ENCODE data around the gene KCNH5.
"Not testable (repeated sequence)": the region's sequence is repeated elsewhere in the genome, so short reads cannot be mapped to it uniquely, and the experiment has no call there.

Gene KCNH5

GRCh38 chr14:62882967-62883366 lies 162.3 kb downstream of the KCNH5 start:
- no peak for DNase-seq (ENCODE audit: low read depth)

- no peak for DNase-seq (ENCODE audit: low read depth)
Observed at GRCh38 chr14:62866376-62866775, 178.9 kb downstream of the KCNH5 start.

DNA sequence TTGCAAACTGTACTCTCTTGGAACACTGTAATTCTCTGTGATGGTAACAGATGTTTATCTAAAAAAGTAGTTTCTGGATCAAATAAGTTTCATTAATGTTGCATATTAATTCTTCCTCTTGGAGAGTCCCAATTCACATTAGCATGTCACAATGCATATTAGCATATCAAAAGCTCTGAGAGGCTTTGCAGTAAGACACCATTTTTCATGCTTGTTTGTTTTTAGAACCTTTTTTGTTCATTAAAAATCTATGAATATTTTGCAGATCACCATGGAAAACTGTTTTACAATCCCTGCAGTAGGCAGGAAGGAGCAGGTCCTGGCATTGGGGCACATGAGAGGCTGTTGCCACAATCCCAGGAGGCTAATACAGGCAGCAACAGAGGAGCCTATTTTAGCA lies 180.7 kb downstream of the KCNH5 start:
- DNase-seq (ENCODE audit: low read depth): no peak

DNA sequence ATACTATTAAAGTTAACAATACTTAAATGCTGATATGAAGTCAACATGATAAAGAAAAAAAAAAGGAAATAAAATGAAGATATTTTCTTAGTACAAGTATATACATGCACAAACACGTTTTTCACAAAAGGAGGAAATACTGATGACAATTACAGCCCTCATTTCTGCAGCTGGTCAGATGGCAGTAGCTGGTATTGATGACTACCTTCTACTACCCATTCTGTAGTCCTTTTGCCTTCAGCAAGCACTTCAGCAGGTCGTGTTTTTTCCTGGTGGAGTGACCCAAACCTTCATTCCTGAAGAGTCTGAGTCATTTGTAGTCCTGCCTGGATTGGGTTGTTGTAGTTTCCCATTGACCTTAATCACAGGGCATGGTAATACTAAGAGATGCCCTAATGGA lies 187.2 kb downstream of the KCNH5 start:
- DNase-seq (ENCODE audit: low read depth): not testable (repeated sequence)

DNA sequence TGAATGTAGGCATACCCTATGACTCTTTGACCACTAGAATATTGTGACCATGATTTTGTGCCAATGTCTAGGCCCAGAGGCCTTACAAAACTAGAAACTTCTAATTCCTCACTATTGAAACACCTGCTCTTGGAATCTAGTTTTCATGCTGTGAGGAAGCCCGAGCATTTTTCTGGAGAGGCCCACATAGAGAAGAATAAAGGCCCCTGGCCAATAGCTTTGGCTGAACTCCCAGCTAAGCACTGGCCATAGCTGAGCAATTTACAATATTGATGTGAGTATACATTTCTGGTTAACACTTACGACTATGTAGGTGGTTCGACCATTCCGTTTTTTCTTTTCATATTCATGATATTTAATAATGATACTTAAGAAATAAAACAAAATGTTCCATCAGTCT lies 190.3 kb downstream of the KCNH5 start:
- DNase-seq (ENCODE audit: low read depth): no peak

DNA sequence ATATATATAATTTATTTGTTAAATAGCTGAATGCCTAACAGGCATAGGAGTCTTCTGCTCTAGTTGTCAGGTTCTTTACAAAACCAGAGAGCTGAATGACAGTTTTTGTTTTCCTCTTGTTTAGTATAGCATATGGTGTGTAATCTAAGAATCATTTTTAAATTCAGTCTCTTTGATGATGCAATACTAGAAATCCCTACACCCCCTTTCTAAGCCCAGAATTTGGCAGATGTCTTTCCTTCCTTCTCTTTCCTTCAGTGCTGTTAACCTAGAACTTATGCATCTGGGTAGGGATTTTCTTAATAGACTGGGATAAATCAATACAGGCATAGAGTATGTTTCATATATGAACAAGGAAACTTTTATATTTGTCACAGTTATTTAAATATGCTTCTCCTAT lies 198.1 kb downstream of the KCNH5 start:
- DNase-seq (ENCODE audit: low read depth): no peak

DNA sequence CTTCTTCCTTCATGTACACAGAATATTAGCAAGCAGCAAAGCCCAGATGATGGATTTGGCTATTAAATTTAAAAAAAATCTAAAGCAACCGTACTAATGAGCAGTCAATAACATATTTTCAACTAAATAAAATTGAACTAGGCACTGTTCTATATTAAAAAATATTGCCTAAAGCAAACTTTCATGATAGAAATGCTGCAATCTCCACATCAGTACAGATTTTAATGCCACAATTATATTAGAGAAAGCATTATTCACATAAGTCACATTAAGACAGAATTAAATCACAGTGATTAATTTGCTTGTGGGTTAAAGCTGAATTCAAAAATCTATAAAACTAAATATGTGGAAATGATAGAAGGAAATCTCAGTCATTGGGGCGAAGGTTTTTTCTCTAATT lies 200.7 kb downstream of the KCNH5 start:
- DNase-seq (ENCODE audit: low read depth): no peak

- DNase-seq (ENCODE audit: low read depth): no peak
Observed at GRCh38 chr14:62824086-62824485, 221.2 kb downstream of the KCNH5 start.

GRCh38 chr14:62819931-62820330 lies 225.3 kb downstream of the KCNH5 start:
- no peak for DNase-seq (ENCODE audit: low read depth)

DNA sequence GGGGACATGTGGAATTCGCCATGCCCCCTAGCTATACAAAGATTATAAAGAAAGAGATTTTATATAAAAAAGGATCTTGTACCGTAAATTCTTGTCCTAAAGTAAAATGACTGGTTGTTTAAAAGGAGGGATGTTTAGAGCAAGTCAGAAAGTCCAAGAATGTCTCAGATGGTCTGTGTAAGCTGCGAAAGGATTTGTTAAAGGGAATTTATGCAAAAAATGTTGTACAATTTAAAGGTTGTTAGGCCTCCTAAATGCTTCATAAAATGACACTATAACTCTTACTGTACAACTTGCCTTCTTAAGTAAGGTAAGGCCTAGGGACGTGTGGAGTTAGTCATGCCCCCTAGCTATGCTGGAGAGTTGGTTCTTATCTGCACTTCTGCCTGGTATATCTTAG lies 237.6 kb downstream of the KCNH5 start:
- no peak for DNase-seq (ENCODE audit: low read depth)

DNA sequence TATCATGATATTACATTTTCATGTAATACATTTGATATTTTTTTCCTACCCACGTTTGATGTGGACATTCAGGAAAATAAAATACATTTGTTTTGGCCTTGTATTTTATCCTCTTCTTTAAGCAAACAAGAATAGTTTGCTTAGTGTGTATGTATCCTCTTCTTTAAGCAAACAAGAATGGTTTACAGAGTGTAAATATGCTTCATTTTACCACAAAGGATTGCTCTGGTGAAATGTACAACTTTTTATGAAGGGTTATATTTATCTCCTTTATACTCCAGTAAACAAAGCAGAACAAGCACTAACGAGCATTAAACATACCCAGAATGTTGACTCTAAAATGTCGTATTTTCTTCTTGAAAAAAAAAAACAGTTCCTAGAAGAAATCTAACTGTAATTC lies 244.7 kb downstream of the KCNH5 start:
- no peak for DNase-seq (ENCODE audit: low read depth)

DNA sequence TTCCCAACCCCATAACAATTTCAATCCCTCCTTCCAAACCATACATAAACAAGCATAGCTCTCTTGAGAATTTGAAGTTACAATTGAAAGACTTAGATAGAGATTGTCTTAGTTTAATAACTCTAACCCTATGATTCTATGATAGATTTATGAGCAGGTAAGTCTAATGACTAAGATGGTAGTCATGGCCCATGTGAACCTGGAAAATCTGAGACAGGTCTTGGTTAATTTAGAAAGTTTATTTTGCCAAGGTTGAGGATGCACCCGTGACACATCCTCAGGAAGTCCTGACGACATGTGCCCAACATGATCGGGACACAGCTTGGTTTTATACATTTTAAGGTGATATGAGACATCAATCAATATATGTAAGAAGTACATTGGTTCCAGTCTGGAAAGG lies 248.8 kb downstream of the KCNH5 start:
- no peak for DNase-seq (ENCODE audit: low read depth)

GRCh38 chr14:62792578-62792977 lies 252.7 kb downstream of the KCNH5 start:
- DNase-seq (ENCODE audit: low read depth): no peak

- not testable (repeated sequence) for DNase-seq (ENCODE audit: low read depth)
Observed at GRCh38 chr14:62781328-62781727, 263.9 kb downstream of the KCNH5 start.

- DNase-seq (ENCODE audit: low read depth): no peak
Observed at GRCh38 chr14:62778852-62779251, 266.4 kb downstream of the KCNH5 start.

- DNase-seq (ENCODE audit: low read depth): no peak
Observed at GRCh38 chr14:62778310-62778709, 266.9 kb downstream of the KCNH5 start.

DNA sequence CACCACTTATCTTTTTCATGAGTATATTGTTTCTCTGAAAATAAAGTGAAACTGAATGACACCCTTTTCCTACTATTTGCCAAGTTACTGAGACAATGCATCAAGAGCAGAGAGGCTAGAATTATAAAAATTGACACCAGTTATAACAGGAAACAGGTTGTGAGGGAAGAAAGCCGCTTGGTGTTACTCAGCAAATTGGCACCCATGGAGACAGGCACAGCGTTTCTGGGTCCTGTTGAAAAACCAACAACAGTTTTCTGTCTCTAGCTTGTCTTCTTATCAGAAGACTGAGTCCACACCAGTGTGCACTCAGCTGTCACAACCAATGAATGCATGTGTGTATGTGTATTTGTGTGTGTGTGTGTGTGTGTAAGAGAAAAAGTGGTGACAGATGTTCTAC lies 267.7 kb downstream of the KCNH5 start:
- no peak for DNase-seq (ENCODE audit: low read depth)

GRCh38 chr14:62776300-62776699 lies 269.0 kb downstream of the KCNH5 start:
- no peak for DNase-seq (ENCODE audit: low read depth)

DNA sequence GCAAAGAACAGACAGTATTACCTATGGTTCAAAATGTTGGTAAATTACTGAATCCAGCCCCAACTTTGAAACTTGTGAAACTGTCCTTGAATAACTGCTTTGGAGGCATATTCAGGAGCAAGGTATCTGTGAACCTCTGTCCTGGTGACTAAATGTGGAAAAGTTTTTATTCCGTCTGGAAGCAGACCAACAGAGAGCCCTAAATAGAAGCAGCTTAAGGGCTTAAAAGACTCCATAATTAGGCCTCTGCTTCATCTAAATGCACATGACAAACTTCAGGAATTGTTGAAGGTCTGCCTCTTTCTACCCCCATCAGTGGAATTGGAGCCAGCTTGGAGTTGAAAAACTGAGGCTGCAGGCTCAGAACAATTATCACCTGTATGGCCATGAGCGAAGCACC lies 276.5 kb downstream of the KCNH5 start:
- no peak for DNase-seq (ENCODE audit: low read depth)

DNA sequence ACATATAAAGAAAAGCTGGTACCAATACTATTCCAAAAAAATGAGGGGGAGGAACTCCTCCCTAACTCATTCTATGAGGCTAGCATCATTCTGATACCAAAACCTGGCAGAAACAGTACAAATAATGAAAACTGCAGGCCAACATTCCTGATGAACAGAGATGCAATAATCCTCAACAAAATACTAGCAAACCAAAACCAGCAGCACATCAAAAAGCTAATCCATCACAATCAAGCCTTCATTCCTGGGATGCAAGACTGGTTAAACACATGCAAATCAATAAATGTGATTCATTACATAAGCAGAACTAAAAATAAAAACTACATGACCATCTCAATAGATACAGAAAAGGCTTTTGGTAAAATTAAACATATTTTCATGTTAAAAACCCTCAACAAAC lies 281.3 kb downstream of the KCNH5 start:
- DNase-seq (ENCODE audit: low read depth): no peak

GRCh38 chr14:62759796-62760195 lies 285.5 kb downstream of the KCNH5 start:
- no peak for DNase-seq (ENCODE audit: low read depth)

DNA sequence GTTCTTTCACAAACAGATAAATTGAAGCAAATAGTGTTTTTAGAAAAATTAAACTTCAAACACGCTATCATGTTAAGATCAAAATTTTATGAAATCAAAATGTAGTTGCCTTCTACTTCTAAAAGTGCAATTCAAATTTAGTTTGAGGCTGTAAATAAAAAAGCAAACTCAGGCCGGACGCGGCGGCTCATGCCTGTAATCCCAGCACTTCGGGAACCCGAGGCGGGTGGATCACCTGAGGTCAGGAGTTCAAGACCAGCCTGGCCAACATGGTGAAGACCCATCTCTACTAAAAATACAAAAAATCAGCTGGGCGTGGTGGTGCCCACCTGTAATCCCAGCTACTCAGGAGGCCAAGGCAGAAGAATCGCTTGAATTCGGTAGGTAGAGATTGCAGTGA lies 298.4 kb downstream of the KCNH5 start:
- not testable (repeated sequence) for DNase-seq (ENCODE audit: low read depth)

GRCh38 chr14:62745496-62745895 lies 299.8 kb downstream of the KCNH5 start:
- no peak for DNase-seq (ENCODE audit: low read depth)

- no peak for DNase-seq (ENCODE audit: low read depth)
Observed at GRCh38 chr14:62743560-62743959, 301.7 kb downstream of the KCNH5 start.

DNA sequence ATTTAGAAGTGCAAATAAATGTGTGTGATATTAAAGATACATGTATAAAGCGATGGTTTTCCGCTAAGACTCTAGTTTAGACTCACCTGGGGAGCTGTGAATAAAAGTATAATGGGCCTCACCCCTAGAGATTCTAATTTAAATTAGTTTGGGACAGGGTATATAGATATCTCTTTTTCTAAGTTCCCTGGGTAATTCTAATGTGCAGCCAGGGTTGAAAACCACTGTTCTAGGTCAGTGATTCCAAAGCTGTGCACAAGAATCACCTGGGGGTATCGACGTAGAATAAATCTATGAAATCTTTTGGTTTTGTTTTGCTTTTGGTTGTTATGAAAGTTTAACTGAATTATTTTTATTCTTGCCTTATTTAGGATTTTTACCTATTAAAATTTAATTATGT lies 302.1 kb downstream of the KCNH5 start:
- DNase-seq (ENCODE audit: low read depth): no peak

Data from activated T-helper 9 cell treated with anti-CD3 and anti-CD28 coated beads, Interleukin-2, amount 50 U/mL, for 16 hours (primary cell).